GM12878 (cell line): ENCODE measurements around the gene RMND5A. TPM values are rescaled to one million over a fixed set of nuclear protein-coding genes. Genes with fewer than 3 reads are reported as not detected.

Source experiments
- ATAC-seq: fragments of 200-7000 bp; cut with Tn5 transposase; 3 replicates; pipeline ENCODE4 v1.9.1; 2020; ENCODE audit warnings: mild to moderate bottlenecking, moderate library complexity
- BruUV-seq: library from RNA; stranded (reverse); fragments of 400-500 nt; replicated peaks from 2 replicates; lab custom pipeline; 2021; lab: Mats Ljungman, UMichigan
- CTCF ChIA-PET: fragments of 300-600 bp; sonication (Branson Sonifier 250); formaldehyde crosslinking; extraction: SDS; loops from one replicate; lab custom pipeline; 2021; ENCODE audit warnings: inconsistent platforms; lab: Yijun Ruan, JAX
- POLR2A ChIA-PET: fragments of 350-600 bp; formaldehyde crosslinking; extraction: SDS; loops from one replicate; lab custom pipeline; 2021; ENCODE audit warnings: inconsistent platforms; lab: Charles Lee
- RAD21 ChIA-PET: fragments of 300-600 bp; sonication (Branson Sonifier 250); formaldehyde crosslinking; loops from one replicate; lab custom pipeline; 2023; ENCODE audit warnings: antibody characterized with exemption; ENCODE audit not compliant: unreplicated experiment; lab: Charles Lee
- SMC1A ChIA-PET: fragments of 300-600 bp; sonication (Branson Sonifier 250); formaldehyde crosslinking; loops from one replicate; lab custom pipeline; 2023; ENCODE audit not compliant: unreplicated experiment, uncharacterized antibody; lab: Charles Lee
- DNase-seq: peaks from one replicate; pipeline ENCODE4 v3.0.0-alpha.2; 2011; ENCODE audit warnings: low read depth, low spot score
- FAIRE-seq: peaks from 3 replicates; lab custom pipeline; 2011; peaks lifted over from hg19 to GRCh38; lab: Jason Lieb, UNC
- H2AFZ ChIP-seq: 2 replicates; pipeline ENCODE4 v1.6.0; 2011; ENCODE audit warnings: low read depth, low read length, control low read depth; ENCODE audit not compliant: control insufficient read depth
- H3K27ac ChIP-seq: 2 replicates; pipeline ENCODE4 v1.5.1; 2011; ENCODE audit warnings: control low read depth; ENCODE audit not compliant: control insufficient read depth, insufficient read depth
- H3K27me3 ChIP-seq, 2 experiments: replicated peaks in 1 of 2; 2 replicates each; pipeline versions ENCODE4 v1.6.0 to v1.6.1; 2011; ENCODE audit warnings: low read length in 1 of 2; ENCODE audit not compliant: control insufficient read depth in 2 of 2, insufficient read depth in 2 of 2
- H3K36me3 ChIP-seq, 2 experiments: 2 replicates each; pipeline ENCODE4 v1.5.1; 2011; ENCODE audit warnings: low read length in 1 of 2; ENCODE audit not compliant: control insufficient read depth in 2 of 2, insufficient read depth in 2 of 2
- H3K4me1 ChIP-seq: 2 replicates; pipeline ENCODE4 v1.6.1; 2011; ENCODE audit warnings: mild to moderate bottlenecking, low read length, moderate library complexity, mixed read lengths; ENCODE audit not compliant: control insufficient read depth, insufficient read depth
- H3K4me2 ChIP-seq: 2 replicates; pipeline ENCODE4 v1.6.0; 2011; ENCODE audit warnings: control low read depth; ENCODE audit not compliant: control insufficient read depth, insufficient read depth
- H3K4me3 ChIP-seq: fragments of 200-600 bp; sonication (generic); 2 replicates; pipeline ENCODE4 v1.5.1; 2016
- H3K79me2 ChIP-seq: 2 replicates; pipeline ENCODE4 v1.6.0; 2011; ENCODE audit warnings: low read length; ENCODE audit not compliant: control insufficient read depth, insufficient read depth
- H3K9ac ChIP-seq: 2 replicates; pipeline ENCODE4 v1.8.0; 2011; ENCODE audit warnings: low read length, control low read depth, mixed read lengths; ENCODE audit not compliant: control insufficient read depth, insufficient read depth
- H3K9me3 ChIP-seq: replicated peaks from 3 replicates; pipeline ENCODE4 v1.5.1; 2011; ENCODE audit warnings: mild to moderate bottlenecking, low read length; ENCODE audit not compliant: control insufficient read depth, insufficient read depth
- H4K20me1 ChIP-seq: 2 replicates; pipeline ENCODE4 v1.6.0; 2011; ENCODE audit not compliant: control insufficient read depth, insufficient read depth
- CEBPZ ChIP-seq: fragments of 150-350 bp; IDR thresholded peaks from 2 replicates; pipeline ENCODE4 v1.6.1; 2016; ENCODE audit warnings: low read depth, low read length
- CHD2 ChIP-seq: IDR thresholded peaks from 2 replicates; pipeline ENCODE4 v1.6.1; 2011; ENCODE audit warnings: low read depth, low read length, improper control_type of control experiment, borderline replicate concordance
- CUX1 ChIP-seq: IDR thresholded peaks from 2 replicates; pipeline ENCODE4 v1.6.1; 2012; ENCODE audit warnings: improper control_type of control experiment, low read depth, low read length; ENCODE audit not compliant: insufficient replicate concordance
- MTA2 ChIP-seq: fragments of 450-650 bp; IDR thresholded peaks from 2 replicates; pipeline ENCODE4 v1.6.1; 2016; ENCODE audit warnings: low read depth, mild to moderate bottlenecking, moderate library complexity
- NBN ChIP-seq: fragments of 450-650 bp; IDR thresholded peaks from 2 replicates; pipeline ENCODE4 v1.6.1; 2016
- NR2C2 ChIP-seq: IDR thresholded peaks from 2 replicates; pipeline ENCODE4 v1.6.1; 2011; ENCODE audit warnings: borderline replicate concordance, low read depth; ENCODE audit not compliant: control insufficient read depth, insufficient read length
- POU2F2 ChIP-seq: IDR thresholded peaks from 3 replicates; pipeline ENCODE4 v1.6.1; 2011; ENCODE audit warnings: low read depth, mild to moderate bottlenecking, low read length, borderline replicate concordance
- RB1 ChIP-seq: fragments of 450-650 bp; formaldehyde crosslinking; IDR thresholded peaks from 2 replicates; pipeline ENCODE4 v1.6.1; 2017; ENCODE audit warnings: mild to moderate bottlenecking, borderline replicate concordance
- SIN3A ChIP-seq: IDR thresholded peaks from 2 replicates; pipeline ENCODE4 v1.6.1; 2012; ENCODE audit warnings: low read depth, low read length, improper control_type of control experiment
- SMARCA5 ChIP-seq: fragments of 450-650 bp; IDR thresholded peaks from 2 replicates; pipeline ENCODE4 v1.6.1; 2017; ENCODE audit warnings: mild to moderate bottlenecking
- TARDBP ChIP-seq: IDR thresholded peaks from 2 replicates; pipeline ENCODE4 v1.6.1; 2016; ENCODE audit warnings: borderline replicate concordance
- TBL1XR1 ChIP-seq: IDR thresholded peaks from 2 replicates; pipeline ENCODE4 v1.6.1; 2012; ENCODE audit warnings: low read depth, low read length, improper control_type of control experiment
- TCF3 ChIP-seq: IDR thresholded peaks from 2 replicates; pipeline ENCODE4 v1.6.1; 2012; ENCODE audit warnings: low read depth, mild to moderate bottlenecking, low read length, borderline replicate concordance; ENCODE audit not compliant: insufficient read depth
- WRNIP1 ChIP-seq: IDR thresholded peaks from 2 replicates; pipeline ENCODE4 v1.6.1; 2011; ENCODE audit warnings: low read depth, low read length, improper control_type of control experiment, borderline replicate concordance
- WGBS: methylation state at CpG from one replicate; pipeline ENCODE4 v1.1.6; 2016; ENCODE audit warnings: low lambda C conversion rate; ENCODE audit not compliant: insufficient replicate concordance, insufficient coverage; ENCODE audit errors: missing lambda C conversion rate; 5-methylcytosine and 5-hydroxymethylcytosine counted together
- in situ Hi-C: fragments of 300-500 bp; cut with MboI; formaldehyde crosslinking; loops from 9 replicates; pipeline ENCODE4 v1.14.3; 2018; ENCODE audit warnings: mixed read lengths
- intact Hi-C: fragments of 100-400 bp; cut with micrococcal nuclease; formaldehyde crosslinking; loops from one replicate; pipeline ENCODE4 v1.14.2; 2022; ENCODE audit not compliant: unreplicated experiment
- polyA plus RNA-seq, 11 experiments: library from polyadenylated mRNA; depleted of rRNA in 4 of 11; unstranded in 6 of 11; stranded (reverse) in 5 of 11; fragments of >200 nt; fragmentation: Nextera tagmentation in 4 of 11; fragmentation: Illumina TruSeq in 1 of 11; extraction: Ambion mirVana in 4 of 11; extraction: Trizol in 1 of 11; gene quantifications; 1 replicate in 1 of 11; 2 replicates in 10 of 11; pipeline versions ENCODE4 v1.2.1 to v1.2.3, GENCODE V29; 2011 to 2016; ENCODE audit warnings: inconsistent platforms in 2 of 11, missing spikeins in 2 of 11, low read depth in 1 of 11
- total RNA-seq, 4 experiments: library from RNA; depleted of rRNA in 3 of 4; stranded (reverse); fragments of >200 nt in 3 of 4; fragmentation: Illumina TruSeq in 1 of 4; extraction: Trizol in 1 of 4; gene quantifications; 2 replicates each; pipeline versions ENCODE4 v1.2.1 to v1.2.3, GENCODE V29; 2013 to 2021

Gene RMND5A
- total and polyA plus RNA-seq, 10 of the 15 experiments (the other 5 are each of a cell fraction or from before 2014, with no cell fraction given), result 8.3 to 33.6 (median 23.2) TPM

GRCh38 chr2:86800856-86801567 is 80.9 kb downstream of the RMND5A start:
- H3K36me3 ChIP-seq, result no peaks in the 10 kb centered on the region
- H4K20me1 ChIP-seq, result no peaks in the 10 kb centered on the region
- H3K79me2 ChIP-seq, result no peaks in the 10 kb centered on the region
- no peak overlapping the region for H3K27ac ChIP-seq
- no peak overlapping the region for H3K4me2 ChIP-seq
- WGBS, result 31% methylated on average over 2 of the region's 2 CpGs
- no TSS peak for BruUV-seq
- no peak overlapping the region for H2AFZ ChIP-seq
- no peak for FAIRE-seq
- in situ Hi-C loops, result loop anchor here (25.0 kb wide), 1 partner anchor 411 kb away; no protein-coding TSS in a partner anchor
- H3K4me1 ChIP-seq, result no peaks in the 10 kb centered on the region
- DNase-seq, result no peak
- intact Hi-C loops, result no loop called here
- no peak for ATAC-seq
- no peak overlapping the region for H3K9ac ChIP-seq
- POLR2A ChIA-PET, result no interaction called here
- SMC1A ChIA-PET, result no interaction called here
- peaks cover 0 to under 1% of the 10 kb centered on the region in 2 experiments; a peak in 1 of 4 replicates for H3K27me3 ChIP-seq
- H3K4me3 ChIP-seq, result no peak overlapping the region
- RAD21 ChIA-PET, result no interaction called here
- CTCF ChIA-PET, result no interaction called here
- peaks cover 11% of the 10 kb centered on the region for H3K9me3 ChIP-seq
- TF ChIP-seq CEBPZ (no peak), SIN3A (no peak), RB1 (no peak), MTA2 (no peak), CUX1 (no peak), POU2F2 (no peak), WRNIP1 (no peak), CHD2 (no peak), TBL1XR1 (no peak), NR2C2 (no peak), TARDBP (no peak), TCF3 (no peak), NBN (no peak), SMARCA5 (no peak)
